GM19397 (cell line): Measurements from ENCODE around the gene MMP3.
A peak's percentile ranks its signal among the peaks of the same experiment; 100 is the strongest.

Source experiments
- ATAC-seq: cut with Tn5 transposase; IDR thresholded peaks from one replicate; pipeline ENCODE4 v1.9.1; 2021; ENCODE audit warnings: mild to moderate bottlenecking, moderate library complexity; ENCODE audit not compliant: unreplicated experiment

Gene MMP3

GRCh38 chr11:102793677-102794290 is 49.6 kb downstream of the MMP3 start:
- peak; percentile 5 for ATAC-seq

GRCh38 chr11:102792604-102793003 is 50.8 kb downstream of the MMP3 start:
- no peak for ATAC-seq

DNA sequence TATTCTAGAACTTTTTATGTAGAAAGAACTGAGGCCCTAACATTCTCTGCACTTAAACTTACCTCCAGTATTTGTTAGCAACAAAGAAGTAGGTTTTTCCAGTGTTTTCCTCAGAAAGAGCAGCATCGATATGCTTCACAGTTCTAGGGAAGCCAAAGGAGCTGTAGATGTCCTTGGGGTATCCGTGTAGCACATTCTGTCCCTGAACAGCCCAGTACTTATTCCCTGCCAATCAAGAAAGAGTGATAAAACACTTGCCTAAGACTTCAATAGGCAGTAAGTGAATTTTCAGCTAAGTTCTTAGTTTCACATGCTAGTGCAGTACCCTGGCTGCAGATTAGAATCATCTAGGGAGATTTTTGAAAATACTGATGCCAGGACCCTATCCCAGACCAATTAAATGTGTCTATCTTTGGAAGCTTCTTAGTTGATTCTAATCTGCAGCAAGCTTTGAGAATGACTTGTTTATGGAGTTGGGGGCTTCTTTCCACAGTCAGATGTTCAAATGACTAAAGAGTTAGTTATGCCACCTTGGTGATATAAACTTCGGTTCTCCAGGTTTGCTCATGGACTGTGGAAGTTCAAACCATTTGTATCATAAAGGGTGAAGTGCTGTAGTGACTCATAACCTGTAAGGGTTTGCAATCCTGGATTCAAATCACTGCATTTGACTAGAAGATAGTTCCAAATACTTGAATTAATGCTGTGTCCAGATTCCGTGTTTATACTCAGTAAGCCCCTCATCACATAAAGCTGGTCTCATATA is 52.0 kb downstream of the MMP3 start:
- ATAC-seq, result no peak

DNA sequence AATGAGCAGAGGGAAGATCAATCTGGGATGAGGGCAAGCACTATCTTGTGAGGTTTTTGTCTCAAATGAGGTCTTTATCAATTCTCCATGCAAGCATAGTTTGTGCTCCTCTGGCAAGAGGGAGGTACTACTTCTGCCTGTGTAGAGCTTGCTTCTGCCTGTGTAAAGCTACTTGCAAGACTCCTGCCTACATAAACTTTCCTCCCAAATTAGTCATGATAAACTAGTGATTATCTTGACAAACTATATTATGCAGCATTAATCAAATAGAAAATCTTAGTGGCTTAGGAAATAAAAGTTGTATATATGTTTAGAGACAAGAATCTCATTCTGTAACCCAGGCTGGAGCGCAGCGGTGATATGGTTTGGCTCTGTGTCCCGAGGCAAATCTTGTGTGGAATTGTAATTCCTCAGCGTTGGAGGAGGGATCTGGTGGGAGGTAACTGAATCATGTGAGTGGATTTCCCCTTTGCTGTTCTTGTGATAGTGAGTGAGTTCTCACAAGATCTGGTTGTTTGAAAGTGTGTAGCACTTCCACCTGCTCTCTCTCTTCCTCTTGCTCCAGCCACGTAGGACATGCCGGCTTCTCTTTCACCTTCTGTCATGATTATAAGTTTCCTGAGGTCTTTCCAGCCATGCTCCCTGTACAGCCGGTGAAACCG is 54.9 kb downstream of the MMP3 start:
- ATAC-seq, result no peak
